HG02970 (cell line): ENCODE measurements around the gene PLCB4.
"Not testable (repeated sequence)": the region's sequence is repeated elsewhere in the genome, so short reads cannot be mapped to it uniquely, and the experiment has no call there.

ENCODE experiments used
- ATAC-seq: cut with Tn5 transposase; IDR thresholded peaks from one replicate; pipeline ENCODE4 v1.9.1; 2021; ENCODE audit warnings: mild to moderate bottlenecking, moderate library complexity, moderate number of reproducible peaks; ENCODE audit not compliant: unreplicated experiment, low FRiP score

Gene PLCB4

GRCh38 chr20:9385345-9386310, 316.7 kb downstream of the PLCB4 start:
- ATAC-seq = not testable (repeated sequence)

- ATAC-seq = no peak
Observed at GRCh38 chr20:9388160-9388812, 319.4 kb downstream of the PLCB4 start.

- no peak for ATAC-seq
Observed at GRCh38 chr20:9388813-9389161, 319.9 kb downstream of the PLCB4 start.

- no peak for ATAC-seq
Observed at GRCh38 chr20:9389346-9389745, 320.5 kb downstream of the PLCB4 start.

- no peak for ATAC-seq
Observed at GRCh38 chr20:9390441-9390840, 321.6 kb downstream of the PLCB4 start.

GRCh38 chr20:9392892-9393857, 324.3 kb downstream of the PLCB4 start:
- no peak for ATAC-seq

GRCh38 chr20:9395971-9396370, 327.1 kb downstream of the PLCB4 start:
- no peak for ATAC-seq

GRCh38 chr20:9397928-9398327, 329.0 kb downstream of the PLCB4 start:
- ATAC-seq = peak; percentile 57

GRCh38 chr20:9398882-9399281, 330.0 kb downstream of the PLCB4 start:
- ATAC-seq = no peak

- ATAC-seq = no peak
Observed at GRCh38 chr20:9399322-9399721, 330.4 kb downstream of the PLCB4 start.

GRCh38 chr20:9400171-9401025, 331.5 kb downstream of the PLCB4 start:
- ATAC-seq = no peak

GRCh38 chr20:9401371-9401770, 332.5 kb downstream of the PLCB4 start:
- ATAC-seq = no peak

- no peak for ATAC-seq
Observed at GRCh38 chr20:9402141-9402540, 333.3 kb downstream of the PLCB4 start.

- ATAC-seq = no peak
Observed at GRCh38 chr20:9402546-9402945, 333.7 kb downstream of the PLCB4 start.

GRCh38 chr20:9403448-9403847, 334.6 kb downstream of the PLCB4 start:
- no peak for ATAC-seq

GRCh38 chr20:9407805-9408421, 339.0 kb downstream of the PLCB4 start:
- ATAC-seq = no peak

- no peak for ATAC-seq
Observed at GRCh38 chr20:9408422-9409300, 339.8 kb downstream of the PLCB4 start.

GRCh38 chr20:9409352-9409751, 340.5 kb downstream of the PLCB4 start:
- ATAC-seq = no peak
